Measurements from ENCODE around the gene HAT1. TPM values are rescaled to one million over a fixed set of nuclear protein-coding genes. Genes with fewer than 3 reads are reported as not detected.

Gene HAT1
- total and polyA plus RNA-seq, 11 donors = 9.9 to 60.7 (median 34.1) TPM

DNA sequence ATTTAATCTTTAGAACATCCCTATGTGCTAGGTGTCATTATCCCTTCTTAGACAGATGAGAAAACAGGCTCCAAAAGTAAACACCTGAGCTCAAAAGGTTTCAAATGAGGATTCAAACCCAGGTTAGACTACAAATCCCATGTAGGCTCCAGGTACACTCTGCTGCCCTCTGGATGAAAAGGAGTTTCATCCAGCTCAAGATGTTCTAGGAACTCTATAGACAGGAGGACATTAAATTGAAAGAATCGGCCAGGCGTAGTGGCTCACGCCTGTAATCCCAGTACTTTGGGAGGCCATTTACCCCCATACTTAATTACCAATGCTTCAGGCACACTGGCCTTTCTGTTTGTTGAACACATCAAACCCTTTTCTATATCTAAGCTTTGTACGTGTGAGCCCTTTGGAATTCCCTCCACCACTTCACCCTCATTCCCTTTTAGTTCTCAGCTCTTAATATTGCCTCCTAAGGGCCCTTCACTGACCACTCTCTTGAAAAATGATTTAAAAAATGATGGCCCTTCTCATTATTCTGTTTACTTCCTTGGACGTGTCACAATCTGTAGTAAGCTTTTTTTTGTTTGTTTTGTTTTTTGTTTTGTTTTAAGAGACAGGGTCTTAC is 38.9 kb upstream of the HAT1 start:
- Histone ChIP-seq H3K9me3 (no peaks in the 10 kb centered on the region), H3K4me3 (no peak overlapping the region), H3K27ac (no peak overlapping the region), H3K36me3 (peaks cover 0 to 16% (median 0%) of the 10 kb centered on the region in 9 donors), H3K4me1 (peaks cover 0 to 30% (median 12%) of the 10 kb centered on the region in 12 donors), H3K27me3 (no peaks in the 10 kb centered on the region)
- no peak for DNase-seq
- TF ChIP-seq POLR2A (IDR thresholded peaks at IDR 0.05) = no peak
- TF ChIP-seq, protein P1, sequence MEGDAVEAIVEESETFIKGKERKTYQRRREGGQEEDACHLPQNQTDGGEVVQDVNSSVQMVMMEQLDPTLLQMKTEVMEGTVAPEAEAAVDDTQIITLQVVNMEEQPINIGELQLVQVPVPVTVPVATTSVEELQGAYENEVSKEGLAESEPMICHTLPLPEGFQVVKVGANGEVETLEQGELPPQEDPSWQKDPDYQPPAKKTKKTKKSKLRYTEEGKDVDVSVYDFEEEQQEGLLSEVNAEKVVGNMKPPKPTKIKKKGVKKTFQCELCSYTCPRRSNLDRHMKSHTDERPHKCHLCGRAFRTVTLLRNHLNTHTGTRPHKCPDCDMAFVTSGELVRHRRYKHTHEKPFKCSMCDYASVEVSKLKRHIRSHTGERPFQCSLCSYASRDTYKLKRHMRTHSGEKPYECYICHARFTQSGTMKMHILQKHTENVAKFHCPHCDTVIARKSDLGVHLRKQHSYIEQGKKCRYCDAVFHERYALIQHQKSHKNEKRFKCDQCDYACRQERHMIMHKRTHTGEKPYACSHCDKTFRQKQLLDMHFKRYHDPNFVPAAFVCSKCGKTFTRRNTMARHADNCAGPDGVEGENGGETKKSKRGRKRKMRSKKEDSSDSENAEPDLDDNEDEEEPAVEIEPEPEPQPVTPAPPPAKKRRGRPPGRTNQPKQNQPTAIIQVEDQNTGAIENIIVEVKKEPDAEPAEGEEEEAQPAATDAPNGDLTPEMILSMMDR (IDR thresholded peaks at IDR 0.05) = peak in 1 of 12 donors; percentile 9
- intact Hi-C loops (cut with DNase I) = no loop called here
- 86 to 89% (median 88%) methylated on average over 5 of the region's 5 CpGs for whole genome bisulfite sequencing, 4 donors
- no peak for ATAC-seq

DNA sequence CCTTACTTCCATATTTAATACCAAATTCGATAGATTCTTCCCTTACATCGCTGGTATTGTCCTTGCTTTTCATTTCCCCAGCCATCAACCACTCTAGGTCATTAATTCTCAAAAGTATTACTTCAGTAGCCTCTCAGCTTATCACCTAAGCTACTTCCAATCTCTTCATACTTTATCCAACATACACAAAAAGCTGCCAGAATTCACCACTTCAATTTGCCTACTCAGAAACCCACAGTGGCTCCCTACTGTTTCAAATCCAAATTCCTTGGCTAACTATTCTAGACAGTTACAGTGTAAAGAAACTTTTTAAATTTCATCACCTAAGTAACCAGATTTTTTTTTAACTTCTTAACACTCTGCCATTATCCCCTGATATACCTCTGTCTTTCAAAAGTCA is 32.9 kb upstream of the HAT1 start:
- no peak overlapping the region for H3K27ac ChIP-seq
- ATAC-seq = no peak

DNA sequence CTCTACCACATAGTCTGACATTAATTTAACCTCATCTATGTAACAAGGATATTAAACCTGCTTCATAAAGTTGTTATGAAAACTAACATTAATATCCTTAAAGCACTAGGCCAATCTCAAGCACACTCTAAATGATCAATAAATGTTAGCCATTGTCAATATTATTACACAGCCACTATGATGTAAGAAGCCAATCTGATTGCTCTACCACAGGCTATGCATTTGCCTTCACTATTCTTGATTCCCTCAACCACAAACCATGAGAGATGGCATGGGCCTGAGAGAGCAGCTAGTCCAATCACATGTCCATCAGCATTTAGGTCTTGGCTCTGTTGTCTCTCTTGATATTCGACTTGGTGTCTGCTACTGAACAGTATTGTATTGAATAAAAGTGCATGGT is 32.5 kb upstream of the HAT1 start:
- intact Hi-C loops (cut with DNase I) = loop anchor here in 2 of 10 donors (5.0 kb wide), 2 partner anchors 33 to 78 kb away; no protein-coding TSS in a partner anchor
- TF ChIP-seq, protein P1 (IDR thresholded peaks at IDR 0.05) = no peak
- TF ChIP-seq POLR2A (IDR thresholded peaks at IDR 0.05) = no peak
- no peak overlapping the region for H3K27ac ChIP-seq
- H3K4me3 ChIP-seq = no peak overlapping the region
- H3K27me3 ChIP-seq = no peaks in the 10 kb centered on the region
- DNase-seq = no peak
- WGBS, 4 donors = 35 to 60% (median 59%) methylated on average over 1 of the region's 1 CpG
- no peaks in the 10 kb centered on the region for H3K9me3 ChIP-seq
- peaks cover 0 to 41% (median 19%) of the 10 kb centered on the region in 12 donors for H3K4me1 ChIP-seq
- ATAC-seq = no peak
- peaks cover 0 to 22% (median 9%) of the 10 kb centered on the region in 9 donors for H3K36me3 ChIP-seq

More for the DNA sequence above, 32.9 kb upstream of the HAT1 start:
- no peak for DNase-seq
- peaks cover 0 to 22% (median 9%) of the 10 kb centered on the region in 9 donors for H3K36me3 ChIP-seq
- 62 to 71% (median 66%) methylated on average over 2 of the region's 2 CpGs for whole genome bisulfite sequencing, 4 donors
- H3K9me3 ChIP-seq = no peaks in the 10 kb centered on the region
- peaks cover 0 to 36% (median 17%) of the 10 kb centered on the region in 12 donors for H3K4me1 ChIP-seq
- H3K27me3 ChIP-seq = no peaks in the 10 kb centered on the region
- intact Hi-C loops (cut with DNase I) = no loop called here
- no peak overlapping the region for H3K4me3 ChIP-seq
- no peak for TF ChIP-seq POLR2A (IDR thresholded peaks at IDR 0.05)
- TF ChIP-seq, protein P1 (IDR thresholded peaks at IDR 0.05) = no peak

DNA sequence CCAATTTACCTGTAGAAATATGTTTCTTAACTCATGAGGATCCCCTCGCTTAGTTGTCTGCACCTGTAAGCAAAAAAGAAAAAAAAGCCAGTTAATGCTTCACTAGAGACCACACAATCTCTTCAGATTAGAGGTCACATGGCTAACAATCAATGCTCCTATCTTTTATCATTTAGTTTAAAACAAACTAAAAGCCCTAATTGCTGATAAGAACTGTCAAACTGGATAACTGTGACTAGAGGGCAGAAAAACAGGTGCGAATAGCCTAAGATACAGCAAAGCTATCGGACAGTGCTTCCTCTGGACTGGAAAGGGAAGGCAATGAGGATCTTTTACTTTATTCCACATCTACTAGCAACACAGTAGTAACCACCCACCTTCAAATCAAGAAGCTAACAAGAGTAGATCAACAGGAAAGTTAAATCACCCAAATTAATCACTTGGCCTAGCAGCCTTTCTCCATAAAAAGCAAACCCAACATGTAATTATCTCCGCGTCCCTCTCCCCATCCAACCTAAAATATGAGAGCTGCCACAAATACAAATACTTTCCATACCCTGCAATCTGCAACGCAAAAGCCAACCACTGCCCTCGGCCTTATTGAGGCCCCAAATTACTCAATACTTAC is 29.0 kb upstream of the HAT1 start:
- no peaks in the 10 kb centered on the region for H3K27me3 ChIP-seq
- H3K36me3 ChIP-seq = peaks cover 0 to 17% (median 6%) of the 10 kb centered on the region in 9 donors
- peaks cover 0 to 1% (median 0%) of the 10 kb centered on the region in 12 donors for H3K9me3 ChIP-seq
- ATAC-seq = peak in 1 of 4 donors; percentile 56
- DNase-seq = no peak
- H3K4me3 ChIP-seq = peak overlapping the region; percentile 75 to 98 (median 86)
- TF ChIP-seq, protein P1 (IDR thresholded peaks at IDR 0.05) = no peak
- no peak for TF ChIP-seq POLR2A (IDR thresholded peaks at IDR 0.05)
- intact Hi-C loops (cut with DNase I) = loop anchor here in 3 of 10 donors (2.0 to 5.0 kb wide), 3 partner anchors 29 to 81 kb away; partner anchors contain the start of gene HAT1 (in 1 of the 3)
- peak overlapping the region; percentile 39 to 94 (median 84) for H3K27ac ChIP-seq
- H3K4me1 ChIP-seq = peaks cover 0 to 44% (median 20%) of the 10 kb centered on the region in 12 donors
- WGBS, 4 donors = 26 to 36% (median 35%) methylated on average over 7 of the region's 7 CpGs
